Neural progenitor cell (in vitro differentiated cells): ENCODE data around the gene STMND1. TPM values are rescaled to one million over a fixed set of nuclear protein-coding genes. Genes with fewer than 3 reads are reported as not detected.
A peak's percentile ranks its signal among the peaks of the same experiment; 100 is the strongest.

Source experiments
- DNase-seq: peaks from one replicate; pipeline ENCODE4 v3.0.0-alpha.2; 2016; ENCODE audit warnings: low spot score
- H2AFZ ChIP-seq: fragments of 200-600 bp; sonication (generic); replicated peaks from 2 replicates; pipeline ENCODE4 v1.6.1; 2016; ENCODE audit warnings: antibody characterized with exemption
- H3F3A ChIP-seq: fragments of 200-600 bp; sonication (generic); 2 replicates; pipeline ENCODE4 v1.6.1; 2016; ENCODE audit warnings: antibody characterized with exemption, low read depth
- H3K27ac ChIP-seq: fragments of 200-600 bp; sonication (generic); 2 replicates; pipeline ENCODE4 v1.5.1; 2016; ENCODE audit warnings: mild to moderate bottlenecking
- H3K27me3 ChIP-seq: fragments of 200-600 bp; sonication (generic); 2 replicates; pipeline ENCODE4 v1.6.1; 2016; ENCODE audit warnings: mild to moderate bottlenecking, moderate library complexity
- H3K36me3 ChIP-seq: fragments of 200-600 bp; sonication (generic); 2 replicates; pipeline ENCODE4 v1.5.1; 2016
- H3K4me1 ChIP-seq: fragments of 200-600 bp; sonication (generic); 2 replicates; pipeline ENCODE4 v1.6.1; 2016; ENCODE audit warnings: mixed run types
- H3K4me2 ChIP-seq: fragments of 200-600 bp; sonication (generic); 2 replicates; pipeline ENCODE4 v1.6.1; 2016
- H3K4me3 ChIP-seq: fragments of 200-600 bp; sonication (generic); 2 replicates; pipeline ENCODE4 v1.5.1; 2016
- H3K79me2 ChIP-seq: fragments of 200-600 bp; sonication (generic); 2 replicates; pipeline ENCODE4 v1.6.1; 2016; ENCODE audit warnings: low read depth
- H3K9ac ChIP-seq: fragments of 200-600 bp; sonication (generic); 2 replicates; pipeline ENCODE4 v1.6.1; 2016
- H3K9me3 ChIP-seq: fragments of 200-600 bp; sonication (generic); 2 replicates; pipeline ENCODE4 v1.5.1; 2016; ENCODE audit warnings: low read depth
- H4K20me1 ChIP-seq: fragments of 200-600 bp; sonication (generic); 2 replicates; pipeline ENCODE4 v1.6.1; 2016; ENCODE audit warnings: low read depth
- H3K27ac Mint-ChIP-seq: 3 replicates; pipeline ENCODE4 v1.8.0; 2021; ENCODE audit warnings: mixed read lengths
- H3K27me3 Mint-ChIP-seq: 2 replicates; pipeline ENCODE4 v1.8.0; 2022; ENCODE audit warnings: low read depth, mild to moderate bottlenecking, inconsistent platforms, moderate library complexity, mixed read lengths; ENCODE audit not compliant: insufficient read depth
- H3K36me3 Mint-ChIP-seq: 3 replicates; pipeline ENCODE4 v1.8.0; 2021; ENCODE audit warnings: mixed read lengths
- H3K4me1 Mint-ChIP-seq: 3 replicates; pipeline ENCODE4 v1.8.0; 2021; ENCODE audit warnings: mixed read lengths
- H3K4me3 Mint-ChIP-seq: 3 replicates; pipeline ENCODE4 v1.8.0; 2021; ENCODE audit warnings: mild to moderate bottlenecking, moderate library complexity, mixed read lengths
- H3K9me3 Mint-ChIP-seq: 3 replicates; pipeline ENCODE4 v1.8.0; 2020; ENCODE audit warnings: mixed read lengths
- CTCF ChIP-seq: fragments of 200-600 bp; sonication (generic); IDR thresholded peaks from 2 replicates; pipeline ENCODE4 v1.5.1; 2017; ENCODE audit warnings: antibody characterized with exemption, mild to moderate bottlenecking
- EZH2 ChIP-seq: fragments of 200-600 bp; sonication (generic); IDR thresholded peaks from 2 replicates; pipeline ENCODE4 v1.6.1; 2017; ENCODE audit warnings: antibody characterized with exemption, mild to moderate bottlenecking, moderate library complexity
- EZH2phosphoT487 ChIP-seq: fragments of 200-600 bp; sonication (generic); IDR thresholded peaks from 2 replicates; pipeline ENCODE4 v1.6.1; 2017; ENCODE audit warnings: antibody characterized with exemption
- total RNA-seq: library from RNA; depleted of rRNA; stranded (reverse); fragments of >200 nt; gene quantifications from 2 replicates; pipeline ENCODE4 v1.2.3, GENCODE V29; 2015; ENCODE audit warnings: low replicate concordance

Gene STMND1
- total RNA-seq, 1 donor from 2014 or later = not detected

GRCh38 chr6:17086469-17086868 is 15.4 kb upstream of the STMND1 start:
- Histone ChIP-seq H3K27ac (no peak overlapping the region), H3K4me3 (no peak overlapping the region), H3K9me3 (no peaks in the 10 kb centered on the region), H4K20me1 (no peaks in the 10 kb centered on the region), H3K4me2 (no peak overlapping the region), H3K36me3 (no peaks in the 10 kb centered on the region), H2AFZ (no peak overlapping the region), H3K27me3 (no peaks in the 10 kb centered on the region), H3K9ac (no peak overlapping the region), H3K4me1 (peaks cover 3% of the 10 kb centered on the region), H3F3A (no peaks in the 10 kb centered on the region), H3K79me2 (no peaks in the 10 kb centered on the region)
- H3K4me1 Mint-ChIP-seq = no peaks in the 10 kb centered on the region
- no peak for TF ChIP-seq EZH2
- TF ChIP-seq CTCF = peak; percentile 64
- H3K4me3 Mint-ChIP-seq = no peak overlapping the region
- no peak overlapping the region for H3K27ac Mint-ChIP-seq
- peaks cover 4% of the 10 kb centered on the region for H3K9me3 Mint-ChIP-seq
- DNase-seq = peak; percentile 59
- H3K27me3 Mint-ChIP-seq = peaks cover 5% of the 10 kb centered on the region
- no peaks in the 10 kb centered on the region for H3K36me3 Mint-ChIP-seq

DNA sequence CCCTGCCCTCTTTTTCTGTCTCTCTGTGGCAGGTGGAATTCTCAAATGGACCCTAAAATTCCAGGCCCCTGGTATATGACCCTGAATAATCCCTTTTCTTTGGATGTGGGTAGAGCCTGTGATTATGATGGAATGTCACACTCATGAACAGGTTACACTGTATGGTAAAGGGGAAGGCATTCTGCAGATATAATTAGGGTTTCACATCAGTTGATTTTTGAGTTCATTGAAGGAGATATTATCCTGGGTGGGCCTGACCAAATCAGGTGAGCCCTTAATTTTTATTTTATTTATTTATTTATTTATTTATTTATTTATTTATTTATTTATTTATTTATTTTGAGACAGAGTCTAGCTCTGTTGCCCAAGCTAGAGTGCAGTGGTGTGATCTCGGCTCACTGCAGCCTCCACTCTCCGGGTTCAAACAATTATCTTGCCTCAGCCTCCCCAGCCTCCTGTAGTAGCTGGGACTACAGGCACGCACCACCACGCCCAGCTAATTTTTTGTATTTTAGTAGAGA is 13.7 kb upstream of the STMND1 start:
- no peak overlapping the region for H3K4me3 Mint-ChIP-seq
- H3K4me3 ChIP-seq = no peak overlapping the region
- H3K27ac Mint-ChIP-seq = no peak overlapping the region
- H3K4me1 Mint-ChIP-seq = no peaks in the 10 kb centered on the region
- TF ChIP-seq EZH2phosphoT487 (no peak), EZH2 (no peak), CTCF (no peak)
- peaks cover 4% of the 10 kb centered on the region for H3K9me3 Mint-ChIP-seq
- no peak for DNase-seq
- no peak overlapping the region for H3K27ac ChIP-seq
- H3K79me2 ChIP-seq = no peaks in the 10 kb centered on the region
- no peak overlapping the region for H3K4me2 ChIP-seq
- H3K27me3 ChIP-seq = no peaks in the 10 kb centered on the region
- no peaks in the 10 kb centered on the region for H3K9me3 ChIP-seq
- no peaks in the 10 kb centered on the region for H4K20me1 ChIP-seq
- no peak overlapping the region for H2AFZ ChIP-seq
- peaks cover 5% of the 10 kb centered on the region for H3K27me3 Mint-ChIP-seq
- no peaks in the 10 kb centered on the region for H3F3A ChIP-seq
- no peaks in the 10 kb centered on the region for H3K36me3 Mint-ChIP-seq
- no peaks in the 10 kb centered on the region for H3K36me3 ChIP-seq
- no peaks in the 10 kb centered on the region for H3K4me1 ChIP-seq
- H3K9ac ChIP-seq = no peak overlapping the region

GRCh38 chr6:17091122-17091521 is 10.7 kb upstream of the STMND1 start:
- peak; percentile 13 for DNase-seq
- Mint-ChIP-seq H3K4me1 (peaks cover 5% of the 10 kb centered on the region), H3K27ac (no peak overlapping the region), H3K9me3 (peaks cover 4% of the 10 kb centered on the region), H3K27me3 (no peaks in the 10 kb centered on the region), H3K36me3 (no peaks in the 10 kb centered on the region), H3K4me3 (no peak overlapping the region)
- Histone ChIP-seq H3K9me3 (no peaks in the 10 kb centered on the region), H3K4me1 (no peaks in the 10 kb centered on the region), H3F3A (no peaks in the 10 kb centered on the region), H2AFZ (no peak overlapping the region), H3K4me3 (no peak overlapping the region), H3K9ac (no peak overlapping the region), H3K27me3 (no peaks in the 10 kb centered on the region), H3K36me3 (no peaks in the 10 kb centered on the region), H3K4me2 (no peak overlapping the region), H3K79me2 (no peaks in the 10 kb centered on the region), H3K27ac (no peak overlapping the region), H4K20me1 (no peaks in the 10 kb centered on the region)
- TF ChIP-seq EZH2 (no peak), EZH2phosphoT487 (no peak), CTCF (peak; percentile 56)
